ENCODE measurements around the gene PDP2. TPM values are rescaled to one million over a fixed set of nuclear protein-coding genes. Genes with fewer than 3 reads are reported as not detected.

The PDP2 gene
- total and polyA plus RNA-seq, 10 of the 15 experiments (the other 5 are each of a cell fraction or from before 2014, with no cell fraction given) = 1.9 to 31.1 (median 6.2) TPM

- no peak overlapping the region for H3K9ac ChIP-seq (ENCODE audit: control insufficient read depth, insufficient read depth, low read length)
Measured at GRCh38 chr16:66899945-66900710, 19.8 kb downstream of the PDP2 start.

More at GRCh38 chr16:66899945-66900710, 19.8 kb downstream of the PDP2 start:
- WGBS (ENCODE audit: insufficient coverage, insufficient replicate concordance, low lambda C conversion rate, missing lambda C conversion rate) = 37% methylated on average over 9 of the region's 9 CpGs
- ATAC-seq (no peak), FAIRE-seq (no peak), DNase-seq (ENCODE audit: low read depth, low spot score) (no peak)
- H3K36me3 ChIP-seq (ENCODE audit: control insufficient read depth in 2 of 2, insufficient read depth in 2 of 2, low read length in 1 of 2) = no peaks in the 10 kb centered on the region
- no peaks in the 10 kb centered on the region for H3K27me3 ChIP-seq (replicated peaks in 1 of 2; ENCODE audit: control insufficient read depth in 2 of 2, insufficient read depth in 2 of 2, low read length in 1 of 2)
- no peaks in the 10 kb centered on the region for H4K20me1 ChIP-seq (ENCODE audit: control insufficient read depth, insufficient read depth)
- CTCF ChIA-PET = interaction anchor here (1.0 to 1.5 kb wide), 2 partner anchors 16 to 19 kb away, joined by 3 to 4 read pairs; partner anchors contain the start of gene PDP2
- in situ Hi-C loops (cut with MboI) = no loop called here
- SMC1A ChIA-PET (ENCODE audit: uncharacterized antibody, unreplicated experiment) = no interaction called here
- POLR2A ChIA-PET = interaction anchor here (0.8 kb wide), 1 partner anchor 42 kb away, joined by 3 read pairs; no protein-coding TSS in a partner anchor
- RAD21 ChIA-PET (ENCODE audit: unreplicated experiment) = interaction anchor here (0.8 kb wide), 1 partner anchor 19 kb away, joined by 3 read pairs; no protein-coding TSS in a partner anchor
- H3K4me1 ChIP-seq (ENCODE audit: control insufficient read depth, insufficient read depth, low read length) = no peaks in the 10 kb centered on the region
- no peak overlapping the region for H3K27ac ChIP-seq (ENCODE audit: control insufficient read depth, insufficient read depth)
- no peak overlapping the region for H3K4me2 ChIP-seq (ENCODE audit: control insufficient read depth, insufficient read depth)
- BruUV-seq (replicated peaks) = no TSS peak
- no peaks in the 10 kb centered on the region for H3K9me3 ChIP-seq (replicated peaks; ENCODE audit: control insufficient read depth, insufficient read depth, low read length)
- intact Hi-C loops (cut with micrococcal nuclease; ENCODE audit: unreplicated experiment) = no loop called here
- H3K4me3 ChIP-seq = no peak overlapping the region
- H3K79me2 ChIP-seq (ENCODE audit: control insufficient read depth, insufficient read depth, low read length) = no peaks in the 10 kb centered on the region
- TF ChIP-seq SPI1 (IDR thresholded peaks at IDR 0.05; ENCODE audit: borderline replicate concordance, insufficient read depth, low read depth, low read length) = no peak
- no peak for TF ChIP-seq ZNF592 (IDR thresholded peaks at IDR 0.05)
- TF ChIP-seq SP1 (IDR thresholded peaks at IDR 0.05; ENCODE audit: low read depth, low read length) = no peak
- H2AFZ ChIP-seq (ENCODE audit: control insufficient read depth, low read depth, low read length) = no peak overlapping the region

Data from GM12878 (cell line).